Measurements from ENCODE around the gene ZRSR2.

Gene ZRSR2

GRCh38 chrX:15747626-15748173, 42.6 kb upstream of the ZRSR2 start:
- TF ChIP-seq USF1 (IDR thresholded peaks at IDR 0.05) = no peak
- TF ChIP-seq NFIC (IDR thresholded peaks at IDR 0.05) = no peak
- no peak for TF ChIP-seq EGR1 (IDR thresholded peaks at IDR 0.05)
- TF ChIP-seq EP300 (IDR thresholded peaks at IDR 0.05; ENCODE audit: borderline replicate concordance) = no peak
- no peak for TF ChIP-seq TEAD4 (IDR thresholded peaks at IDR 0.05)
- no peak for TF ChIP-seq CEBPB (IDR thresholded peaks at IDR 0.05)
- TF ChIP-seq REST (IDR thresholded peaks at IDR 0.05; ENCODE audit: low read depth) = no peak
- no peak for TF ChIP-seq RAD21 (IDR thresholded peaks at IDR 0.05; ENCODE audit: low read depth)
- no peak for TF ChIP-seq ZBTB7A (IDR thresholded peaks at IDR 0.05; ENCODE audit: low read depth)
- TF ChIP-seq MAX (IDR thresholded peaks at IDR 0.05) = no peak

- TF ChIP-seq ZBTB7A (IDR thresholded peaks at IDR 0.05; ENCODE audit: low read depth) (no peak), YY1 (IDR thresholded peaks at IDR 0.05; ENCODE audit: low read depth) (no peak), CEBPB (IDR thresholded peaks at IDR 0.05) (no peak), CREB1 (IDR thresholded peaks at IDR 0.05; ENCODE audit: low read depth) (no peak), RAD21 (IDR thresholded peaks at IDR 0.05; ENCODE audit: low read depth) (no peak), TAF1 (IDR thresholded peaks at IDR 0.05; ENCODE audit: low read depth) (no peak), TCF12 (IDR thresholded peaks at IDR 0.05; ENCODE audit: low read depth) (no peak), TEAD4 (IDR thresholded peaks at IDR 0.05) (no peak), NFIC (IDR thresholded peaks at IDR 0.05) (no peak), USF1 (IDR thresholded peaks at IDR 0.05) (no peak), FOXM1 (IDR thresholded peaks at IDR 0.05; ENCODE audit: borderline replicate concordance, low read depth) (no peak)
Measured at GRCh38 chrX:15748841-15749240, 41.4 kb upstream of the ZRSR2 start.

- TF ChIP-seq YY1 (IDR thresholded peaks at IDR 0.05; ENCODE audit: low read depth) = no peak
- TF ChIP-seq REST (IDR thresholded peaks at IDR 0.05; ENCODE audit: low read depth) = no peak
- no peak for TF ChIP-seq TAF1 (IDR thresholded peaks at IDR 0.05; ENCODE audit: low read depth)
- no peak for TF ChIP-seq RAD21 (IDR thresholded peaks at IDR 0.05; ENCODE audit: low read depth)
- TF ChIP-seq TCF12 (IDR thresholded peaks at IDR 0.05; ENCODE audit: low read depth) = no peak
- TF ChIP-seq FOXM1 (IDR thresholded peaks at IDR 0.05; ENCODE audit: borderline replicate concordance, low read depth) = no peak
Measured at GRCh38 chrX:15749642-15750610, 40.4 kb upstream of the ZRSR2 start.

GRCh38 chrX:15750611-15751154, 39.6 kb upstream of the ZRSR2 start:
- no peak for TF ChIP-seq EGR1 (IDR thresholded peaks at IDR 0.05)
- no peak for TF ChIP-seq REST (IDR thresholded peaks at IDR 0.05; ENCODE audit: low read depth)
